Embryonic facial prominence (tissue), 1 donor: Measurements from ENCODE around the gene RASL11A.
"Not testable (repeated sequence)": the region's sequence is repeated elsewhere in the genome, so short reads cannot be mapped to it uniquely, and the experiment has no call there.

ENCODE experiments used
- DNase-seq: peaks from one replicate; pipeline ENCODE4 v3.0.0-alpha.2; 2016; ENCODE audit errors: extremely low spot score

Gene RASL11A

DNA sequence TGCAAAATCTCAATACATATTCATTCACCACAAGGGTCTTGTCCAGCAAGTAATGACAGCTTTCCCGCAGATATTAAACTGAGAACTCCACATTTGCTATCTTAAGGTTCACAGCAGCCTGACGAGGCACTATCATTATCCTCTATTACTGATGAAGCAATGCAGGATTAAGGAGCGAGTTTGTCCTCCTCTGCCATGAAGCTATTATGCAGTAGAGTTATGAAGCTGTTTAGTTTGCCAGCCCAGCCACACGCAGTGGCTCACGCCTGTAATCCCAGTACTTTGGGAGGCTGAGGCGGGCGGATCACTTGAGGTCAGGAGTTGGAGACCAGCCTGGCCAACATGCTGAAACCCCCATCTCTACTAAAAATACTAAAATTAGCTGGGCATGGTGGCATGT lies 29.8 kb downstream of the RASL11A start:
- DNase-seq = not testable (repeated sequence)

DNA sequence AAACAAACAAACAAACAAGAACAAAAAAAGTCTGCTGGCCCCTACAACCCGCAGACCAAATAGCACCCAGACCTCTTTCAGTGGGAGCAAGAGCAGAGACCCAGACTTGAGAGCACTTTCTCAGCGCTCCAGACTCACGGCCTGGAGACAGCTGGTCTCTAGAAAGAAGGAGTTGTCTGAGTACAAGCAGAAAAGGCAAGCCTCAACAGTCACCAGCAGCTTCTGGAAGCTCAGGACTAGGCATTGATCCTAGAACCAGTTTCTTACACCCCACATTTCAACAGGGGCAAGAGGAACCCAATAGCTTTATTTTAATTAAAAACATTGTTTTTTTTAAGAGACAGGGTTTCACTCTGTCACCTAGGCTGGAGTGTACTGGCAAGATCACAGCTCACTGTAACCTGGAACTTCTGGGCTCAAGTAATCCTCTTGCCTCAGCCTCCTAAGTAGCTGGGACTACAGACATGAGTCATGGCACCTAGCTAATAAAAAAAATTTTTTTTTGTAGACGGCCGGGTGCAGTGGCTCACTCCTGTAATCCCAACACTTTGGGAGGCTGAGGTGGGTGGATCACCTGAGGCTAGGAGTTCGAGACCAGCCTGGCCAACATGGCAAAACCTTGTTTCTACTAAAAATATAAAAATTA lies 30.4 kb downstream of the RASL11A start:
- no peak for DNase-seq

DNA sequence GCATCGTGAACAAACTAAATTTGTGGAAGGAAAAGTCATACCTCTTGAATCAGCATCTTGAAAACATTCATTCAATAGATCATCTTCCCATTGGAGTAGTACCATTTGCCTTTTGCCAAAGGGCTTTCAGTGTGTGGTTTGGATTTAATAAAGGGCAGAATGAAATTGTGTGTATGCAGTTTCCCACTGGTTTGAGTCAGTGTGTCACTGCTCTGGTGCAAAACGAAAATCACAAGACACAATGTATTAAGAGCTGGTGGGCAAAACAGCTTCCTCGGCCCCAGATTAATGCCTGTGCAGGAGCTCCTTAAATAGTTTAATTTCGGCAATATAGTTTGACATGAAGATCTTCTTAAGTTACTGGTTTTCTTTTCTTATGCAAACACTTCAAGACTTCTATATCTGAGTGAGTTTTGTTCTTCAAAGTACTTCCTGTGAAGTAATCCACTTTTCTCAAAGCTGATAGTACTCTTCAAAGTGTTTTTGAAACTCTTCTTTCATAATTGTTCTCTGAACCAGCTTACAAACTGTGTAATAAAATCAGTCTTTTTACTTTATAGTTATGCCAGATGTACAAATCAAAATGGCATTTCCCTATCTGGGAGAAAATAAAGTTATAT lies 32.1 kb downstream of the RASL11A start:
- no peak for DNase-seq

DNA sequence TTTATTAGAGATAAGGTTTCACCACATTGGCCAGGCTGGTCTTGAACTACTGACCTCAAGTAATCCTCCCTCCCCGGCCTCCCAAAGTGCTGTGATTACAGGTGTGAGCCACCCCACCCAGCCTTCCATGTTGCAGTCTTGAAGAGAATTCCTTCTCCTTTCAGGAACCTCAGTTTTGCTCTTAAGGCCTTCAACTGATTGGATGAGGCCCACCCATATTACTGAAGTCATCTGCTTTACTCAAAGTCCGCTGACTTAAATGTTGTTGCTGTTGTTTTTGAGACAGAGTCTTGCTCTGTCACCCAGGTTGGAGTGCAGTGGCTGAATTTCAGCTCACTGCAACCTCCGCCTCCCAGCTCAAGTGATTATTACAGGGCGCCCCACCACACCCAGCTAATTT lies 33.5 kb downstream of the RASL11A start:
- no peak for DNase-seq

DNA sequence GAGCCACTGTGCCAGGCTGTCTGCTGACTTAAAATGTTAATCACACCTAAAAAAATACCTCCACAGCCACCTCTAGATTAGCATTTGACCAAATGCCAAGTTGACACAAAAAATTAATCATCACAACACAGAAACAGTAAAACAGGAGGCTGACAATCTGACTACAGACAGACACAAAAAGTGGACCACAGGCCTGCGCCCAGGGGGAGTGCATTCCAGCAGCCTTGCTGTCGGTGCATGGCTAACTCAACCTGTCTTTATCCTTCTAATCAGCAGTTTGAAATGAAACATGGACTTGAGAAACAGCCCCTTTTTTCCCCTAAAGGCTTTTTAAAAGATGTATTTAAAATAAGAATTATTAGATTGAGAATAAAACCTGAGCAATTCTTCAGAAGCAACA lies 34.0 kb downstream of the RASL11A start:
- no peak for DNase-seq

DNA sequence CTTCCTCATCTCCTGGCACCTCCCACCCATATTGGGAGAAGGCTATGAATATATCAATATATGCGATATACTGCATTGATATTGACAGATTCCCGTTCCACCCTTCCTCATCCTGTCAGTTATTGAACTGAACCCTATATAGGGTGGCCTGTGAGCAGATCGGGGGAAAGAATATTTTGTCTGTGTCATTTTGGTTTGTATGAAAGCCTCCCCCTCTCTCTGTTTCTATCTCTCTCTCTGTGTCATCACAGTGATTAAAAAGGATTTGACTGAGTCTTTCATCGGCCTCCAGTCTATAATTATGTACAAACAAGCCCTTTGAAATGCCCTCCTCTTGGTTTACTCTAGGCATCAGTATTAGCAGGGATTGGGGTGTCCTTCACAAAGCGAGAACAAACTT lies 35.7 kb downstream of the RASL11A start:
- no peak for DNase-seq

DNA sequence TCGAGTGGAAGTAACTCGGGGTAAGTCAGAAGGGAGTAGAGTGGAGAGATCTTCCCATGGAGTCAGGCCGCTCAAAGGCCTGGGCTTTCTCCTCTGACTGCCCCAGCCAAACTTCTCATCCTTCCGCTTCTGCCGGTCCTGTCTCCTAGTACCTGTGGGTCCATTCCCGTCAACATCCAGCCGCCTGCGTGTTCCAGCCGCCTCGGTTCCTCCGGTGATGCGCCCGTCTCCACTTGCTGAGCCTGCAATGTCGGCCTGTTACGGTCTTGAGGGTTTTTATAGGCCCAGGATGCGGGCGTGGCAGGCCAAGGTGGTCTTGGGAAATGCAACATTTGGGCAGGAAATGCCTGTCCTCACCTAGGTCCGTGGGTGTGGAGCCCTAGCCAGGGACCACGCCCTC lies 38.3 kb downstream of the RASL11A start:
- no peak for DNase-seq

DNA sequence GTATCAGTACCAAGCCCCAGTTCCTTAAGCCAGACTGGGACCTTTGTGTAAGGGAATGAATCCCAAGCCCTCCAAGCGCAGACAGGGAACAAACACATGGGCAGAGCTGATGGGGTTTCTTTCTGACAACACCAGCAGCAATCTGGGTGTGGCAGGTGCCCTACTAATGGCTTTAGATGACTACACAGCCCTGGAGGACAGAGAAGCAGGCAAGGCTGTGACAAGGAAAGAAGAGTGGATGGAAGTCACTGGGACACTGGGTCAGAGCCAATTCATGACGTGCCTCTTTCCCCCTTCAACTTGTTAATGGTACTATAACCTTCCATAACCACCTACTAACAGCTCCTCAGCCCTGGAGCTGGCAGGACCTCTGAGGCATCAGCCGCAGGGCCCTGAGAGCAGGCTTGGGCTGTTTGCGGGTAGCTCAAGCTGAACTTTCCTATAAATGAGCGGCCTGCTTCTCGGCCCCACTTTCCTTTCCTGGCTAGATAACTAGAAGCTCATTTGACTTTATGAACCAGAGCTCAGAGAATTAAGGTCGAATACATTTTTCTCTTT lies 38.9 kb downstream of the RASL11A start:
- no peak for DNase-seq

DNA sequence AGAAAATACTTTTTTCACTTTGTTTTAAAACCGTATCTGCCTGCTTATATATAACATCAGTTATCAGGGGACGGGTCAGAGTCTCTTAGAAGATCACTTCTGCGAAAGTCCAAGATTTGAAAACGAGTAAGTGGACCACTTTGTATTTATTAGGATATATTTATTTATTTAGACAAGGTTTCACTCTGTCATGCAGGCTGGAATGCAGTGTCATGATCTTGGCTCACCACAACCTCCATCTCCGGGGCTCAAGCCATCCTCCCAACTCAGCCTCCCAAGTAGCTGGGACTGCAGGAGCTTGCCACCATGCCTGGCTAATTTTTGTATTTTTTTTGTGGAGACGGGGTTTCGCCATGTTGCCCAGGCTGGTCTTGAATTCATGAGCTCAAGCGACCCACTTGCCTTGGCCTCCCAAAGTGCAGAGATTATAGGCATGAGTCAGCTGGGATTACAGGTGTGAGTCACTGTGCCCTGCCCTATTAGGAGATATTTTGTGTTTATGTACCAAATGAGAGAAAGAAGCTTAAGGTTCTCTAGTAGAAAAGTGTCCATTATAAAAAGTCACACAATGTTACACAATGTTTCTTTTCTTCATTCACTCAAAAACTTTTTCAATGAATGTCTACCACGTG lies 39.5 kb downstream of the RASL11A start:
- no peak for DNase-seq

DNA sequence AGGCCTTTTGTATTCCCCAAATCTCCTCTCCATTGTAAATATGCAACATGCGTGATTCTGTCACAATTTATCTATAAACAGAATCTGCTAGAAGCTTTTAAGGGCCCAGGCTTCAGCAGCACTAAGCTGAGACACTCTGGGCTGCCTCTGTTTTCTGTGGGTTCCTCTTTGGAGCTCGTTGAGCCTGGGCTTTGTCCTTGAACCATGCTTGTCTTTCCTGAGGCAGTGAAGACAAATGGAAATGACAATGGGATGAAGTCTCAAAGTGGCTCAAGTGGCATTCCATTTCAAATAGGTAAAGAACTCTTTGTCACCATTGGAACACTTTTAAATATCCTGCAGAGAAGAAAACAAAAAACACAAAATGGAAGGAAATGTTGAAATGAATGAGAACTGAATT lies 40.3 kb downstream of the RASL11A start:
- DNase-seq = no peak

DNA sequence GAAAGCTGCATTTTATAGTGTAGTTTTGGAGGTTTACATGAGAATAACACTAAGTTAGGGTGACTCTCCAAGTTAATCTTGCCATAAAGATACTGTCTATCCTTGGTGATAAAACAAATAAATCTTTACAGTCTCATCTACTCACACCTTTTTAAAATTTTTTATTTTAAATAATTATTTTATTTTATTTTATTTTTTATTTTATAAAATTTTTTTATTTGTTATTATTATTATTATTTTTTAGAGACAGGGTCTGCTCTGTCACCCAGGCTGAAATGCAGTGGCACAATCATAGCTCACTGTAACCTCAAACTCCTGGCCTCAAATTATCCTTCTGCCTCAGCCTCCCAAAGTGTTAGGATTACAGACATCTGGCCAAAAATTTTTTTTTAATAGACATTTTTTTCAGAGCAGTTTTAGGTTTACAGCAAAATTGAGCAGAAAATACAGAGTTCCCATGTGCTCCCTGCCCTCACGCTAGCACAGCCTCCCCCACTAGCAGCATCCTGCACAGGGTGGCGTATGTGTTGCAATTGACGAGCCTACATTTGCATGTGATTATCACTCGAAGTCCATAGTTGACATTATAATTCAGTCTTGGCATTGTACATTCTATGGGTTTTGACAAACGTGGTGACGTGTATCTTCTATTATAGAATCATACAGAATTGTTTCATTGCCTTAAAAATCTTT lies 41.0 kb downstream of the RASL11A start:
- no peak for DNase-seq

DNA sequence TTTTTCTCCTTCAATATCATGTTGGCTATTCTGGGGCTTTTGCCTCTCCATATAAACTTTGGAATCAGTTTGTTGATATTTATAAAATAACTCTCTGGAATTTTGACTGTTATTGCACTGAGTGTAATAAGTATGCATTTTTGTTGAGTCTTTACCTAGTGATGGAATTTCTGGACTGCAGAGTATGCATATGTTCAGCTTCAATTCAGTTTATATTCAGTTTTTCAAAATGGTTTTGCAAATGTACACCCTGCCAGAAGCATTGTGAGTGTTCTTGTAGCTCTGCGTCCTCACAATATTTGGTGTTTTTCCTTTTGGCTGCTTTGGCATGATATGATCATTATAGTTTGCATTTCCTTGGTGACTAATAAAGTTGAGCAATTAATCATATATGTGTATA lies 43.1 kb downstream of the RASL11A start:
- DNase-seq = no peak

DNA sequence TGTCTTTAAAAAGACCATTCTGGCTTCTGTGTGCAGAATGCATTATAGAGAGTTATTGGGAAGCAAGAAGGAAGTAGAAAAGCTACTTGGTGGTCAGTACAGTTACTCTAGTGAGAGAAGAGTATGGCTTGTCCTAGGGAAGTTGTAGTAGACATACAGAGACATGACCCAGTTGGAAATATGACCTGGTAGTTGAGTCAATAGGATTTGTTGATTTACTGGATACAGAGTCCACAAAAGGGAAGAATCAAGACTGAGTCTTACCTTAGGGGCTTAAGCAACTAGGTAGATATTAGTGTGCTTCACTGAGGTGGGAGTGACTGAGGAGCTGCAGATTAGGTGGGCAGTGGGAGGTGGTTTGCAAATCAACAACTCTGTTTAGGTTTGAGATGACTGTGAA lies 48.8 kb downstream of the RASL11A start:
- no peak for DNase-seq

DNA sequence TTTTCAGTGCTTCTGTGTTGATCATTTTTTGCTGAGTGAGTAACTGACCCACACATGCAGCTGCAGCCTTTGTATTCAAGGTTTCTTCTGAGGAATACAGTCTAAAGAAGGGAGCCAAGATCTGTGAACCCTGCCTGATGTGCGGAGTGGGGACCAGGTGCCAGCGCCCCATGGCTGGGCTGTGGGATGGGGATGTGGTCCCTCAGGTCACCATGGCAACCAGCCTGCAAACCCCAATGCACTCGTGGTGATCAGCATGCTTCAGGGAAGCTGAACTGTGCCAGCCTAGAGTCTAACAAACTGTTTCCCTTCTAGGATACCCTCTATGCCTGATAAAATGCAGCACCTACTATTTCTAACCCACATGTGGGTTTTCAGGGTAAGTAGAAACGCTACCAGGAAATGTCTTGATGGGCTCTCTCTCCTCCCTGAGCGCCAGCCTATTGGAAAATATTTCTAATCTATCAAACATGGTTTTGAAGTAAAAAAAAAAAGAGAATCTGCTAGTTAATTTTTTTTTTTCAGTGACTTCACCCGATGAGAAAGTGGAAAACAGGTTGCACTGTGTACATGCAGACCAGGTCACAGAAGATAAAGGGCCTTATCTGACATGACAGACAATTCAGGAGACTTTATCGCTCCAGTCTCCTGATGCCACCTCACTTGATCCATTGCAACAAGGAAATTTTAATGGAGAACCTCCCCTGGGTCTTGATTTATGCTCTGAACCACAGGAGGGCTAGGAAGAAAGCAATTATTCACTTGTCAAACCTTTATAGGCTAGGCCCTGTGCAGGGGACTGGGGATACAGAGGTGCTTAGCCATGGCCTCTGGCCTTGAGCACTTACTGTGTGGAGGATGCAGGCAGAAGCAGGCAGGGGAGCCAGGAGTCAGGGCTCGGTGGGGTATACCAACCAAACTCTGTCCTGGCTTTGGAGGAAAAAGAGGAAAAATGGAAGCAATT lies 51.1 kb downstream of the RASL11A start:
- DNase-seq = no peak

DNA sequence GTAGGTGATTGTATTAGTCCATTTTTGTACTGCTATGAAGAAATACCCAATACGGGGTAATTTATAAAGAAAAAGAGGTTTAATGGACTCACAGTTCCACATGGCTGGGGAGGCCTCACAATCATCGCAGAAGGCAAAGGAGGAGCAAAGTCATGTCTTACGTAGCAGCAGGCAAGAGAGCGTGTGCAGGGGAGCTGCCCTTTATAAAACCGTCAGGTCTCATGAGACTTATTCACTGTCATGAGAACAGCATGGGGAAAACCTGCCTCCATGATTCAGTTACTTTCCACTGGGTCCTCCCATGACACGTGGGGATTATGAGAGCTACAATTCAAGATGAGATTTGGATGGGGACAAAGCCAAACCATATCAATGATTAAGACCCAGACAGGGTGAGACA lies 51.8 kb downstream of the RASL11A start:
- not testable (repeated sequence) for DNase-seq
